Nephron progenitor cell (in vitro differentiated cells): ENCODE data around the gene IFITM5.
"Not testable (repeated sequence)": the region's sequence is repeated elsewhere in the genome, so short reads cannot be mapped to it uniquely, and the experiment has no call there.

Source experiments
- DNase-seq: peaks from one replicate; pipeline ENCODE4 v3.0.0; 2021
- H3K27ac Mint-ChIP-seq: 2 replicates; pipeline ENCODE4 v1.8.0; 2021; ENCODE audit warnings: mild to moderate bottlenecking, moderate library complexity, mixed read lengths
- H3K27me3 Mint-ChIP-seq: 2 replicates; pipeline ENCODE4 v1.8.0; 2021; ENCODE audit warnings: mild to moderate bottlenecking, low read depth, mixed read lengths; ENCODE audit not compliant: poor library complexity
- H3K36me3 Mint-ChIP-seq: 2 replicates; pipeline ENCODE4 v1.8.0; 2021; ENCODE audit warnings: low read depth, mixed read lengths
- H3K4me1 Mint-ChIP-seq: 2 replicates; pipeline ENCODE4 v1.8.0; 2021; ENCODE audit warnings: mixed read lengths
- H3K4me3 Mint-ChIP-seq: 2 replicates; pipeline ENCODE4 v1.8.0; 2021; ENCODE audit warnings: mild to moderate bottlenecking, moderate library complexity, mixed read lengths
- H3K9me3 Mint-ChIP-seq: 2 replicates; pipeline ENCODE4 v1.8.0; 2021; ENCODE audit warnings: mild to moderate bottlenecking, moderate library complexity, mixed read lengths
- CTCF ChIP-seq: fragments of 200-600 bp; sonication (generic); IDR thresholded peaks from 2 replicates; pipeline ENCODE4 v1.5.0; 2021; ENCODE audit warnings: antibody characterized with exemption

IFITM5 gene

GRCh38 chr11:332651-333480, 33.5 kb upstream of the IFITM5 start:
- no peak for TF ChIP-seq CTCF
- peaks cover 41% of the 10 kb centered on the region for H3K9me3 Mint-ChIP-seq
- no peaks in the 10 kb centered on the region for H3K27me3 Mint-ChIP-seq
- no peak overlapping the region for H3K27ac Mint-ChIP-seq
- H3K4me1 Mint-ChIP-seq: peaks cover 67% of the 10 kb centered on the region
- no peak for DNase-seq
- H3K36me3 Mint-ChIP-seq: peaks cover 4% of the 10 kb centered on the region
- H3K4me3 Mint-ChIP-seq: no peak overlapping the region

- Mint-ChIP-seq H3K36me3 (peaks cover 4% of the 10 kb centered on the region), H3K9me3 (peaks cover 41% of the 10 kb centered on the region), H3K27me3 (no peaks in the 10 kb centered on the region), H3K4me3 (no peak overlapping the region), H3K27ac (peak overlapping the region; percentile 29), H3K4me1 (peaks cover 71% of the 10 kb centered on the region)
- DNase-seq: no peak
- no peak for TF ChIP-seq CTCF
These were observed 32.2 kb upstream of the IFITM5 start for GRCh38 chr11:331358-332060.

GRCh38 chr11:330694-331357, 31.5 kb upstream of the IFITM5 start:
- Mint-ChIP-seq H3K9me3 (peaks cover 41% of the 10 kb centered on the region), H3K4me3 (no peak overlapping the region), H3K4me1 (peaks cover 71% of the 10 kb centered on the region), H3K36me3 (peaks cover 4% of the 10 kb centered on the region), H3K27me3 (no peaks in the 10 kb centered on the region), H3K27ac (no peak overlapping the region)
- DNase-seq: no peak
- no peak for TF ChIP-seq CTCF

GRCh38 chr11:330307-330693, 31.0 kb upstream of the IFITM5 start:
- TF ChIP-seq CTCF: no peak
- no peak overlapping the region for H3K27ac Mint-ChIP-seq

GRCh38 chr11:329886-330253, 30.5 kb upstream of the IFITM5 start:
- TF ChIP-seq CTCF: no peak
- no peak overlapping the region for H3K4me3 Mint-ChIP-seq
- H3K9me3 Mint-ChIP-seq: peaks cover 41% of the 10 kb centered on the region
- DNase-seq: no peak
- no peaks in the 10 kb centered on the region for H3K27me3 Mint-ChIP-seq
- peaks cover 71% of the 10 kb centered on the region for H3K4me1 Mint-ChIP-seq
- no peak overlapping the region for H3K27ac Mint-ChIP-seq
- H3K36me3 Mint-ChIP-seq: peaks cover 4% of the 10 kb centered on the region

More at GRCh38 chr11:330307-330693, 31.0 kb upstream of the IFITM5 start:
- Mint-ChIP-seq H3K36me3 (peaks cover 4% of the 10 kb centered on the region), H3K4me3 (no peak overlapping the region), H3K4me1 (peaks cover 71% of the 10 kb centered on the region), H3K27me3 (no peaks in the 10 kb centered on the region), H3K9me3 (peaks cover 41% of the 10 kb centered on the region)
- no peak for DNase-seq

GRCh38 chr11:328516-329100, 29.3 kb upstream of the IFITM5 start:
- not testable (repeated sequence) for H3K27ac Mint-ChIP-seq, DNase-seq, H3K4me3 Mint-ChIP-seq, H3K36me3 Mint-ChIP-seq, H3K27me3 Mint-ChIP-seq
- H3K4me1 Mint-ChIP-seq: peaks cover 69% of the 10 kb centered on the region
- peaks cover 38% of the 10 kb centered on the region for H3K9me3 Mint-ChIP-seq
